Caco-2 (cell line): Measurements from ENCODE around the gene ARHGAP15. TPM values are rescaled to one million over a fixed set of nuclear protein-coding genes. Genes with fewer than 3 reads are reported as not detected.

Experiments
- BruUV-seq: library from RNA; stranded (reverse); fragments of 400-500 nt; replicated peaks from 2 replicates; lab custom pipeline; 2021; lab: Mats Ljungman, UMichigan
- CTCF ChIA-PET: fragments of 300-600 bp; sonication (Branson Sonifier 250); formaldehyde crosslinking; loops from one replicate; lab custom pipeline; 2022; ENCODE audit warnings: antibody characterized with exemption; lab: Charles Lee
- POLR2A ChIA-PET: fragments of 300-600 bp; sonication (Branson Sonifier 250); formaldehyde crosslinking; loops from one replicate; lab custom pipeline; 2022; ENCODE audit warnings: antibody characterized with exemption; lab: Charles Lee
- DNase-seq, 2 experiments: peaks; one replicate each; pipeline versions ENCODE4 v3.0.0 to v3.0.0-alpha.2; 2020 to 2022
- H3K27me3 ChIP-seq: replicated peaks from 2 replicates; pipeline ENCODE4 v1.6.0; 2011; ENCODE audit warnings: low read length; ENCODE audit not compliant: control insufficient read depth, insufficient read depth
- H3K36me3 ChIP-seq: 2 replicates; pipeline ENCODE4 v1.5.1; 2011; ENCODE audit warnings: low read length; ENCODE audit not compliant: control insufficient read depth, insufficient read depth
- H3K4me1 ChIP-seq: fragments of 250-450 bp; sonication (Bioruptor Pico); 2 replicates; pipeline ENCODE4 v1.5.1; 2020; ENCODE audit warnings: mild to moderate bottlenecking
- H3K4me3 ChIP-seq: 2 replicates; pipeline ENCODE4 v1.5.1; 2011; ENCODE audit warnings: low read depth, mild to moderate bottlenecking, control low read depth, low read length
- H3K9me3 ChIP-seq: fragments of 250-450 bp; sonication (Bioruptor Pico); 2 replicates; pipeline ENCODE4 v1.5.1; 2020; ENCODE audit warnings: mild to moderate bottlenecking, moderate library complexity
- H3K27ac Mint-ChIP-seq: one replicate; pipeline ENCODE4 v1.8.0; 2022; ENCODE audit warnings: mixed read lengths; ENCODE audit not compliant: unreplicated experiment
- H3K27me3 Mint-ChIP-seq: one replicate; pipeline ENCODE4 v1.8.0; 2022; ENCODE audit warnings: mixed read lengths; ENCODE audit not compliant: insufficient read depth, unreplicated experiment
- H3K36me3 Mint-ChIP-seq: one replicate; pipeline ENCODE4 v1.8.0; 2022; ENCODE audit warnings: mild to moderate bottlenecking, mixed read lengths; ENCODE audit not compliant: insufficient read depth, unreplicated experiment
- H3K4me1 Mint-ChIP-seq: one replicate; pipeline ENCODE4 v1.8.0; 2022; ENCODE audit warnings: low read depth, mixed read lengths; ENCODE audit not compliant: unreplicated experiment
- H3K4me3 Mint-ChIP-seq: one replicate; pipeline ENCODE4 v1.8.0; 2022; ENCODE audit warnings: mild to moderate bottlenecking, moderate library complexity, mixed read lengths; ENCODE audit not compliant: unreplicated experiment
- H3K9me3 Mint-ChIP-seq: one replicate; pipeline ENCODE4 v1.8.0; 2022; ENCODE audit warnings: mixed read lengths; ENCODE audit not compliant: unreplicated experiment
- intact Hi-C: fragments of 100-400 bp; cut with micrococcal nuclease; formaldehyde crosslinking; loops from one replicate; pipeline ENCODE4 v1.10.0; 2022; ENCODE audit not compliant: unreplicated experiment
- total RNA-seq: library from RNA; stranded (reverse); gene quantifications from 2 replicates; pipeline ENCODE4 v1.2.3, GENCODE V29; 2022
- TF ChIP-seq, protein P1 (sequence below), 2 experiments: fragments of 200-600 bp in 1 of 2; IDR thresholded peaks; 1 replicate in 1 of 2; 2 replicates in 1 of 2; pipeline versions ENCODE4 v1.5.1 to v1.8.0; 2011 to 2022; ENCODE audit warnings: antibody characterized with exemption in 1 of 2, control low read depth in 1 of 2, inconsistent platforms in 1 of 2, low read depth in 1 of 2, low read length in 1 of 2, mild to moderate bottlenecking in 1 of 2, moderate library complexity in 1 of 2; ENCODE audit not compliant: insufficient read depth in 1 of 2, severe bottlenecking in 1 of 2, unreplicated experiment in 1 of 2

The ARHGAP15 gene
- total RNA-seq, 1 experiment from 2014 or later, result not detected

DNA sequence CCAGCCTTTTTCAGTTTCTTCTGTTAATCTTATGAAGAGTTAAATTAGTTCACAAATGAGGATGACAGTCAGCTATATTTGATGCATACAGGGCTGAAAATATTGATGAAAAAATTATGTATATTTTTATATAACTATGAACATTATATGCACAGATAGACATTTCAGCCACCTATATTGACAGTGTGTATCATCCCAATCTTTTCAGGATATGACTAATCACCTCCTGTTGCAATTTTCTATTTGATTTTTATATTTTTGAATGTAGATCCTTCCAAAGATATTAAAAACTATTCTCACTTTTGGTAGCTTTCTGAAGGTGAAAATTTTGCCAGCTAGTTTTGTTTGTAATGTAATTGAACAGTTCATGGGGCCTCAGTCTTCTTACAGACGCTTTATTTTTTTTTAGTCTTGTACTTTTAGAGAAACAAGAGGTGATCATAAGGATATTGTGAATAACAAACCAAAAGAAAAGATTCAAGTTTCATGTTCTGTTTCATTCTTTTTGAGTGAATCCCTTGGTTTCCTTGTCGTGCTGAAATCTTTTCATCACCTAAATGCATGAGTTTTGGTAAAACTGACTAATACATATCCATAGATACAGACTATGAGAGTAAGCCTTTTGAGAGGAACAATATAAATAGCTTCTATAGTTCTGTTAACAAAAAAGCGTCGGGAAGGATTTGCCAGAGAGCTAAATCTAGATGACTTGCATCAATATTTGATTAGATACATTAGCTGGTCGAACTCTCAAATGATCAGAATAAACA, 123.1 kb downstream of the ARHGAP15 start:
- H3K27ac Mint-ChIP-seq, result no peak overlapping the region
- Histone ChIP-seq H3K36me3 (no peaks in the 10 kb centered on the region), H3K4me1 (no peaks in the 10 kb centered on the region), H3K4me3 (no peak overlapping the region), H3K9me3 (no peaks in the 10 kb centered on the region), H3K27me3 (no peaks in the 10 kb centered on the region)
- no peaks in the 10 kb centered on the region for H3K4me1 Mint-ChIP-seq
- no TSS peak for BruUV-seq
- DNase-seq, result no peak
- intact Hi-C loops, result no loop called here
- no peaks in the 10 kb centered on the region for H3K36me3 Mint-ChIP-seq
- peaks cover 13% of the 10 kb centered on the region for H3K27me3 Mint-ChIP-seq
- ChIA-PET CTCF (no interaction called here), POLR2A (no interaction called here)
- TF ChIP-seq, protein P1, sequence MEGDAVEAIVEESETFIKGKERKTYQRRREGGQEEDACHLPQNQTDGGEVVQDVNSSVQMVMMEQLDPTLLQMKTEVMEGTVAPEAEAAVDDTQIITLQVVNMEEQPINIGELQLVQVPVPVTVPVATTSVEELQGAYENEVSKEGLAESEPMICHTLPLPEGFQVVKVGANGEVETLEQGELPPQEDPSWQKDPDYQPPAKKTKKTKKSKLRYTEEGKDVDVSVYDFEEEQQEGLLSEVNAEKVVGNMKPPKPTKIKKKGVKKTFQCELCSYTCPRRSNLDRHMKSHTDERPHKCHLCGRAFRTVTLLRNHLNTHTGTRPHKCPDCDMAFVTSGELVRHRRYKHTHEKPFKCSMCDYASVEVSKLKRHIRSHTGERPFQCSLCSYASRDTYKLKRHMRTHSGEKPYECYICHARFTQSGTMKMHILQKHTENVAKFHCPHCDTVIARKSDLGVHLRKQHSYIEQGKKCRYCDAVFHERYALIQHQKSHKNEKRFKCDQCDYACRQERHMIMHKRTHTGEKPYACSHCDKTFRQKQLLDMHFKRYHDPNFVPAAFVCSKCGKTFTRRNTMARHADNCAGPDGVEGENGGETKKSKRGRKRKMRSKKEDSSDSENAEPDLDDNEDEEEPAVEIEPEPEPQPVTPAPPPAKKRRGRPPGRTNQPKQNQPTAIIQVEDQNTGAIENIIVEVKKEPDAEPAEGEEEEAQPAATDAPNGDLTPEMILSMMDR (IDR thresholded peaks at IDR 0.05; ENCODE audit: insufficient read depth in 1 of 2, low read depth in 1 of 2, low read length in 1 of 2, severe bottlenecking in 1 of 2, unreplicated experiment in 1 of 2), result no peak
- H3K9me3 Mint-ChIP-seq, result no peaks in the 10 kb centered on the region
- no peak overlapping the region for H3K4me3 Mint-ChIP-seq

DNA sequence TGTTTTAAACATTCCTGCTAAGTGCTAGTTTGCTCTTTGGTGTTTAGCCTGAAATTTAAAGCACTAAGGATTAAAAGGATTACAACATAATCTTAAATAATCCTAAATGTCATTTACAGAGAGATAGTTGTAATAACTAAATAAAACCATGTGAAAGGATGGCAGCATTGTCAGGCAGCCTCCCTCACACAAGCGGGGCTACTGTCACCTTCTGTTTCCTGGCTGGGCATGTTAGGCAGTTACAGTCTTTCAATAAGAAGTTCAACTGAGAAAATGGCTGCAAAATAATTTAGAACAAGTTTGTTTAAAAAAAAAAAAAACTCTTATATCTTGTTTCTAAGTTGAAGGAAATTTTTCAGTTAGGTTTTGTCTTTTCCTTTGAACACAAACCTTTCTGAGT, 124.9 kb downstream of the ARHGAP15 start:
- Mint-ChIP-seq H3K4me3 (no peak overlapping the region), H3K27me3 (peaks cover 13% of the 10 kb centered on the region), H3K9me3 (no peaks in the 10 kb centered on the region), H3K36me3 (no peaks in the 10 kb centered on the region), H3K4me1 (no peaks in the 10 kb centered on the region), H3K27ac (no peak overlapping the region)
- TF ChIP-seq, protein P1 (IDR thresholded peaks at IDR 0.05; ENCODE audit: insufficient read depth in 1 of 2, low read depth in 1 of 2, low read length in 1 of 2, severe bottlenecking in 1 of 2, unreplicated experiment in 1 of 2), result no peak
- Histone ChIP-seq H3K9me3 (no peaks in the 10 kb centered on the region), H3K4me3 (no peak overlapping the region), H3K27me3 (no peaks in the 10 kb centered on the region), H3K36me3 (no peaks in the 10 kb centered on the region), H3K4me1 (no peaks in the 10 kb centered on the region)
- POLR2A ChIA-PET, result no interaction called here
- CTCF ChIA-PET, result no interaction called here
- DNase-seq, result no peak
- intact Hi-C loops, result no loop called here
- BruUV-seq, result no TSS peak

- DNase-seq, result no peak
- Mint-ChIP-seq H3K27ac (no peak overlapping the region), H3K4me3 (no peak overlapping the region), H3K9me3 (no peaks in the 10 kb centered on the region), H3K27me3 (peaks cover 16% of the 10 kb centered on the region), H3K36me3 (no peaks in the 10 kb centered on the region), H3K4me1 (no peaks in the 10 kb centered on the region)
- ChIA-PET POLR2A (no interaction called here), CTCF (no interaction called here)
- Histone ChIP-seq H3K4me1 (no peaks in the 10 kb centered on the region), H3K36me3 (no peaks in the 10 kb centered on the region), H3K9me3 (no peaks in the 10 kb centered on the region), H3K27me3 (no peaks in the 10 kb centered on the region), H3K4me3 (no peak overlapping the region)
- intact Hi-C loops, result no loop called here
- BruUV-seq, result no TSS peak
- TF ChIP-seq, protein P1 (IDR thresholded peaks at IDR 0.05; ENCODE audit: insufficient read depth in 1 of 2, low read depth in 1 of 2, low read length in 1 of 2, severe bottlenecking in 1 of 2, unreplicated experiment in 1 of 2), result no peak
These were observed 125.9 kb downstream of the ARHGAP15 start for GRCh38 chr2:143255086-143255485.
